GM21360 (cell line): ENCODE data around the gene GUCA1A.
"Not testable (repeated sequence)": the region's sequence is repeated elsewhere in the genome, so short reads cannot be mapped to it uniquely, and the experiment has no call there.

Source experiments
- ATAC-seq: cut with Tn5 transposase; IDR thresholded peaks from one replicate; pipeline ENCODE4 v1.9.1; 2021; ENCODE audit warnings: mild to moderate bottlenecking, moderate library complexity; ENCODE audit not compliant: unreplicated experiment

The GUCA1A gene

DNA sequence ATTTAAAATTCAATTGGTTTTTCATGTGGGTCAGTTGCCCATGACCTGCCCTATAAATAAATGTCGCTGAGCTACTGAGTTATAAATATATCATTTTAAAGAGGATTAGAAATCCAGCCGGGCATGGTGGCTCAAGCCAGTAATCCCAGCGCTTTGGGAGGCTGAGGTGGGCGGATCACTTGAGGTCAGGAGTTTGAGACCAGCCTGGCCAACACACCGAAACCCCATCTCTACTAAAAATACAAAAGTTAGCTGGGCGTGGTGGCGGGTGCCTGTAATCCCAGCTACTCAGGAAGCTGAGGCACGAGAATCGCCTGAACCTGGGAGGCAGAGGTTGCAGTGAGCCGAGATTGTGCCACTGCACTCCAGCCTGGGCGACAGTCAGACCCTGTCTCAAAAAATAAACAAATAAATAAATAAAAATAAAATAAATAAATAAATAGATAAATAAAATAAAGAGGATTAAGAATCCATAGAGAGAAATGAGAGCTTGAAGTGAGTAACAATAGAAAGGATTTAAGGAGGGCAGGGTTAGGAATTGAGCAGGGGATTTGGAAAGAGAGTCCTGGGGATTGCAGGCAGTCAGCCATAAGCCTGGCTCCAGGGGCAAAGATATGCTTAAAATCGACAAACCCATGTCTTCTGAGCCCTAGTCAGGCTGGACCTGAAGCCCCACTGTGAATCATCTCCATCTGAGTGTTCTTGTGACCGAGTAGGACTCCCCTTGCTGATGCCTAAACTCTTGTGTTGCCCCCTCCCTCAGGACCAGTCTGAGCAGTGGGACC lies 29.2 kb downstream of the GUCA1A start:
- not testable (repeated sequence) for ATAC-seq

DNA sequence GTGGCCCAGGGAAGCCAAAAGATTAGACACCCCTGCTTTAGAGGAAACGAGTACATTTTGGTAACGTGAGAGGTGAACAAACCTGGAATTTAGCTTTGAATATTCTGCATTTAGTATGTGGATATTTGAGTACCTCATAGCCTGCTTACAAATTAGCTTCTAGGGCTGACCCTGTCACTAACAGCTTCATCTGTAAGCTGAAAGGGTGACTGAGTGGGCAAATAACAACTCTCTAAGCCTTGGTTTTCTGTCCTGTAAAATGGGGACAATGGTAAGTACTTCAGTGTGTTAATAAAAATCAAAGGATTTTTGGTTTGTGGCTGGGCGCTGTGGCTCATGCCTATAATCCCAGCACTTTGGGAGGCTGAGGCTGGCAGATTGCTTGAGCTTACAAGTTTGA lies 30.0 kb downstream of the GUCA1A start:
- no peak for ATAC-seq

DNA sequence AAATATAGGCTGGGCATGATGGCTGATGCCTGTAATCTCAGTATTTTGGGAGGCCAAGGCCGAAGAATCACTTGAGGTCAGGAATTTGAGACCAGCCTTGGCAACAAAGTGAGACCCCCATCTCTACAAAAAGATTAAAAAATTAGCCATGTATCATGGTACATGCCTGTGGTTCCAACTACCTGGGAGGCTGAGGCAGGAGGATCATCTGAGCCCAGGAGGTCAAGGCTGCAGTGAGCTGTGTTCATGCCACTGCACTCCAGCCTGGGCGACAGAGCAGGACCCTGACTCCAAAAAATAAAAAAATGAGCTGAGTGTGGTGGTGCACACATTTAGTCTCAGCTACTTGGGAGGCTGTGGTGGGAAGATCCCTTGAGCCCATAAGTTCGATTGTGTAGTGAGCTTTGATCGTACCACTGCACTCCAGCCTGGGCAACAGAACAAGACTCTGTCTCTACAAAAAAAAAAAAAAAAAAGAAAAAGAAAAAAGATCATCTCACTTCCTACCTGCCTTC lies 31.7 kb downstream of the GUCA1A start:
- no peak for ATAC-seq

DNA sequence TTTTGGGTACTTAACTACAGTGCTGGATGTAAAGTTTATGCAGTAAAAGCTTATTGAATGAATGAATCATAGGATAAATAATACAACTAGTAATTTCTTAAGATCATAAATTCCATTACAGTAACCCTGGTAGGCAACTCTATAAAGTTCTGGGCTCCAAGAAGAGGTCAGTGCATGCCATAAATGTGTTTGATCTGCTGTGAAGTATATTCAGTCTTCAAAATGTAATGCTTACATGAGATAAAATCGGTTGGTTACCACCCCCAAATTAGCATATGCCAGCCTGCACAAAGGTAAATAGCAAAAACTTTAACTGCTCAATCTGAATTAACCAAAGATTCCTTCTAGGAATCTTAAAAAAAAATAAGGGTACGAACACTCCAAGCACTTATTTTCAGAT lies 34.4 kb downstream of the GUCA1A start:
- not testable (repeated sequence) for ATAC-seq

DNA sequence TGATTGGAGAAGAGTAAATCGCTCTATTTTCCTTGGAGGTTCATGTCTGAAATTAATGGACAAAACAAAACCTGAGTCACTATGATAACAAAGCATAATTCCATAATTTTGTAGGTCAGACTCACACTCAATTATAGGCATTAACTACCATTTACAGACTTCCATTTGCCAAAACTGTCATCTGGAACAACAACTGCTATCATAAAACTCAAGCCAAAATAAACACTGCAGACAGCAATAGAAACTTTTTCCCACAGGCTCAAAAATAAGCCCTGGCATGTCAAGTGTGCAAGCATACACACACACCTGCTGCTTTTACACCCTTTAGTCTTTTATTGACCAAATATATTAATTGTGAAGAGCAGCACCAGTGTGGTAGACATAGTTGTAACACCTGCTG lies 37.4 kb downstream of the GUCA1A start:
- ATAC-seq, result no peak

DNA sequence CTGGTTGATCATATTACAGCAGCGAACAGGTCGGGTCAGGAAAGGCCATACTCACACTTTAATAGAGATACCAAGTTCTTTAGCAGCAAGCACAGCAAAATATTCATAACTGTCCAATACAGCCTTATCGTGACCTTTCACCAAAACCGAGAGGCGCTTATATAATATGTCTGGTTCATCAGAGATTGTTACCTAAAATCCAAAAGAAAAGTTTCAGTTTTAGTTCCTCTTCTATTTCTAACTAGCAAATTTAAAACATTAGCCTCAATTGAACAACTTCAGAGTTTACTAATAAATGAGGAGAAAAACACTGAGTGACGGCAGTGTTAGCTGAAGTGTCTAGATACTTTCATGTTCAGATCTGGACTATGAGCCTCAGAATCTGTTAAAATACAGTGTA lies 38.6 kb downstream of the GUCA1A start:
- no peak for ATAC-seq

DNA sequence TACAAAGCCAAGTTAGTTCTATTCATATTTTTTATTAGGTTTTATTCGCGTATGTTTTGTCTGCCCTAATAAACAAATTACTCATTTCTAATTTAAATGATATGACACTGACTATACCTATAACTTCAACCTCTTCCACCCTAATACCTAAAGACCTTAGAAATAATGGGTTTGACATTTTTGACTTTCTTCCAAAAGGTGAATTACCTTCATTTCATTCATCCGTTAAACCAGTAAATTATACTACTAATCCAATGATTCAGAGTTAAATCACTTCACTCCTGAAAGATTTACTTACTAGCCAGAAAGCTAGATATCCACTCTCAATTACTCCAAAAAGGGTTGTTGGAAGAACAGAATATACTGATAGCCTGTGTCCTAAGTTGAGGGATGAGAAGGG lies 39.3 kb downstream of the GUCA1A start:
- no peak for ATAC-seq

DNA sequence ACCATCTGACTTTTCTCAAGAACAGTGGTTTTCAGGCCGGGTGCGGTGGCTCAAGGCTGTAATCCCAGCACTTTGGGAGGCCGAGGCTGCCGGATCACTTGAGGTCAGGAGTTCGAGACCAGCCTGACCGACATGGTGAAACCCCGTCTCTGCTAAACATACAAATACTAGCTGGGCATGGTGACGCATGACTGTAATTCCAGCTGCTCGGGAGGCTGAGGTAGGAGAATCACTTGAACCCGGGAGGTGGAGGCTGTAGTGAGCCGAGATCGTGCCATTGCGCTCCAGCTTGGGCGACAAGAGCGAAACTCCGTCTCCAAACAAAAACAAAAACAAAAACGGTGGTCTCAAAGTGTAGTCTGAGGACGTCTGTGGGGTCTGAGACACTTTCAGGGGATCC lies 43.3 kb downstream of the GUCA1A start:
- ATAC-seq, result not testable (repeated sequence)

DNA sequence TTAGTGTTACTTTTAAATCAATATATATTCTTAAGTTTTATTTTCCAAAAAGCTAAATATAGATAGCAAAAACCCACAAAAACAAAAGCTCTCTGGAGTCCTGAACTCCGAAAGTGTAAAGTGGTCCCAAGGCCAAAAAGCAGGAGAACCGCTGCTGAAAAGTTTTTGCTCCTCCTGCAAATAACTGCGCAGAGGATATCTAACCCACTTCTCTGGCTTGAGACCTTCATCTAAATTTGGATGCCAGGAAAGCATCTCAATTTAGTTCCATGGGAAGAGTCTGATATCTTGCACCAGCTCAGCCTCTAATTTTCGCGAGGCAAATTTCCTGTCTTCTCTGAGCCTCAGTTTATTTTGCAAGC lies 44.0 kb downstream of the GUCA1A start:
- ATAC-seq, result no peak

DNA sequence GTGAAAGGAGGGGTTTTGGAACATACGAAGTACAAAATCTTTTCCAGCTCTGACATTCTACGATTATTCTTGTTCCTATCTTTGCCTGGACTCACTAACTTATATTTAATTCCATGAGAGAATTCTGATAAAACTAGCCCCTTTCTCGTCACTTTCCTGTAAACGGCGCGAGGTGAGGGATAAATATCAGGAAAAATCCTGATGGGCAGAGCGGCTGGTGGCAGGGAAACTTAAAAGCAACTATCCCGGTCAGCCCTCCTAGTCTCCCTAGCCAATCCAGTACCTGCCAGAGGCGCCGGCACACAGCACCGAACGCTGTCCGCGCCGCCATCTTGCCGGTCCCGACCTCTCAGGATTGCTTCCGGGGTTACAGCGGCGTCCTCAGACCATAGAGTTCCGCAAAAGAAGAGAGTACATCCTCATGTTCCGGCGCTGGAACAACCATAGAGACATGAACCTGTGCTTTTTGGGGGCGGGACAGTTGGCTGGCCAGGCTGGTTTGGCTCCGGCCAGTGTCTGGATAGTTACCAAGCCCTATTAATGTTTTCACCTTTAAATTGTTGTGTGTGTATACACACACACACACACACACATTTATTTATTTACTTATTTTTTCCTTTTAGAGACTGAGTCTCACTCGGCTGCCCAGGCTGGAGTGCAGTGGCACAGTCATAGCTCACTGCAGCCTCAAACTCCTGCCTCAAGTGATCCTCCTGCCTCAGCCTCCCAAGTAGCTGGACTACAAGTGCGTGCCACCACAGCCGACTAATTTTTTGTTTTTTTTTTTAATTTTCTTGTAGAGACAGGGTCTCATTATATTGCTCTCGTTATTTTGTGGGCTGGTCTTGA lies 44.6 kb downstream of the GUCA1A start, which contains the start of gene MRPS10:
TSS of gene MRPS10 (minus strand) at position 343 of the 849 bp plus-strand sequence. CDS start at position 331, 12 bp downstream.
- peak; percentile 95 for ATAC-seq

DNA sequence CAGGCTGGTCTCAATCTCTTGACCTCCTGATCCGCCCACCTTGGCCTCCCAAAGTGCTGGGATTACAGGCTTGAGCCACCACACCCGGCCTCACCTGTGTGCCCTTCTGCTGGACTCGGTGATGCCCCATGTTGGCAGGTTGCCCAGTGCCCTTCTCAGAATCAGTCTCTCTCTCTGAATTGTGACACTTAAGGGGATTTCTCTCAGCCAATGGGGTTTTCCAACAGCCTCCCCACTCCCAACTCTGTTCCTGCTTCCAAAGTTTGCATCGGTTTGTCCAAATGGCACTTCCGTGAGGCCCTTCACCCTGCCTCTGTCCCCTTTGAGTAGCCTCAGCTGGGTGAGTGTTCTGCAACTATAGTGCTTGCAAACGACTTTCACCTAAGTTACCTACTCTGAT lies 47.6 kb downstream of the GUCA1A start:
- no peak for ATAC-seq

DNA sequence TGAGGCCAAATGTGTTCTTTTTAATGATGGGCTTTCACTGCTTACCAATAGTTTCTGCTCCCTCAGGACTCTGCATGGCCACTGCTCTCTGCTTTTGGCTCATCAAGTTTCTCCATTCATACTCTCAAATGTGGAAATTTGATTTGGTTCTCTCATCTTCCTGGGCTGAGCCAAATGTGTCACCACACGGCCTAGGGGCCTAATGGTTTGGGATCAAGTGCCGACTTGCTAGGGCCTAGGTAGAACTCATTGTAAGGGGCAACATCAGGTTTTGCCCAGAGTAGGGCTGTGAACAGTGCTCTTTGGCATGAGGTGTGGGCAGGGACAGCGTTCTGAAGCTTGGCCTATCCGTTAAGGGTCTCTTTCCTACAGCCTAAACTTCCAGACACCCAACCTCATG lies 48.4 kb downstream of the GUCA1A start:
- ATAC-seq, result no peak

DNA sequence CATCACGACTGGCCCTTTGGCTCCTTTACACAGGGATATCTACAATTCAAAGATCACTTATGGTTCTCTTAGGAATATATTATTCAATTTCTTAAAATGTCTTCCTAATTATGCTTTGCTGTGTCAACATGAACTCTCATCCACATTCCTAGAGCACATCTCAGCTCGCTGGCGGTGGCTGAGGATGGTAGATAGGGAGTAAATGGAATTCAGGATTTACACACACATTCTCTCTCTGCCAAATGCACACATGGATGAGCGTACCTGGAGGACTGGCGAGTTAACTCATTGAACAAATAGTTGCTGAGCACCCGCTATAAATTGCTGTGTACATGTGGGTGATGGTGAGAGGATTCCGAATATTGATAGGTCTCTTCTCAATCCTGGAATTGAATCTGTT lies 49.3 kb downstream of the GUCA1A start:
- no peak for ATAC-seq

DNA sequence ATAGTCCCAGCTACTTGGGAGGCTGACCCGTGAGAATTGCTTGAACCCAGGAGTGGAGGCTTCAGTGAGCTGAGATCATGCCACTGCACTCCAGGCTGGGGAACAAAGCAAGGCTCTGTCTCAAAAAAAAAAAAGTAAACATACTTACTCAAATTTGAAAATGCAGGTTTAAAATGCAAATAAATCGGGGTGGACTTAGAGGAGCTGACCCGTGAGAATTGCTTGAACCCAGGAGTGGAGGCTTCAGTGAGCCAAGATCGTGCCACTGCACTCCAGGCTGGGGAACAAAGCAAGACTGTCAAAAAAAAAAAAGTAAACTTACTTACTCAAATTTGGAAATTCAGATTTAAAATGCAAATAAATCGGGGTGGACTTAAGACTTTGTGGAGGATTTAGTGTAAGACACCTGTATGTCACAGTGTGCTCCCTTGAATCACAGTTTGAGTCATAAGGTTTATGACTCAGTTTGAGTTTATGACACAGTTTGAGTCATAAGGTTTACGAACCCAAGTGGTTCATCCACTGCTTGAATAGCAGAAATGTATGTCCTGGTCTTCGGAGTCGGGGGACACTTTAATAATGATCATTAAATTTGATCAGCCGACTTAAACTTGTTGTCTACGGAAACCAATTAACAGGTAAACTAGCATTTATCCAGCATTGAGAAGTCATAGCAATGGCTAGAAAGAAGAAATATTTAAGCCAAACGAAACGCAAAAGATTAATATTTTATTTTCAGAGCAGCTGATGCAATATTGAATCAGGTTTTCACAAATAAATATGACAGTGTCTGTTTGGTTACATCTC lies 51.3 kb downstream of the GUCA1A start:
- ATAC-seq, result peak; percentile 79

DNA sequence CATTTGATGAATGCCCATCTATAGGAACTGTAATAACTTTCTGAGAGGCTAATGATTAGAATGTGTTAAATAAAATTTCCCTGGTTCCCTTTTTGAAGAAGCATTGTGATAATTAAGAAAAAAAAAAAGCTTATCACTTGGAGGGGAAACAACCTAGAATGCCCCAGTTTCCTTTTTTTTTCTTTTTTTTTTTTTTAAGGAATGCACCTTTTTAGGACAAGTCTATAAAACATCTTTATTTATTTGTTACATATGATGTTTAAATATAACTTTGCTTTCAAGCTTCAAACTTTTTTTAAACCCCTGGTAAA lies 51.8 kb downstream of the GUCA1A start:
- no peak for ATAC-seq

DNA sequence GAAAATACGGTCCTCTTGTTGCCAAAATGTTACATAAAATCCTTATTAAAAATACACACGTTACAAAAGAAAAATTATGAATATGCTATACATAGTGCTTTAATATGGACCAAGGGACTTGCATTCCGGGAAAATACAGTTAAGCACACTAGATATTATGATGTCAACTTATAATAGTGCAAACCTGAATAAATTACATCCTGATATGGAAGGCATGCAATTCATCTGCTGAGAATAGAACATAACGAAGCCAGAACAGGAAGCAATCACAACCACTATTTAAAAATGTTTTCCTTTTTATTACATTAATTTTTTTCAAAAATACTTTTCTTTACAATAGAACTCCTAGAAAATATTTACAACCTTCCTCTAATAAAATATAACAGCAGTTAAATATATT lies 52.3 kb downstream of the GUCA1A start:
- no peak for ATAC-seq

DNA sequence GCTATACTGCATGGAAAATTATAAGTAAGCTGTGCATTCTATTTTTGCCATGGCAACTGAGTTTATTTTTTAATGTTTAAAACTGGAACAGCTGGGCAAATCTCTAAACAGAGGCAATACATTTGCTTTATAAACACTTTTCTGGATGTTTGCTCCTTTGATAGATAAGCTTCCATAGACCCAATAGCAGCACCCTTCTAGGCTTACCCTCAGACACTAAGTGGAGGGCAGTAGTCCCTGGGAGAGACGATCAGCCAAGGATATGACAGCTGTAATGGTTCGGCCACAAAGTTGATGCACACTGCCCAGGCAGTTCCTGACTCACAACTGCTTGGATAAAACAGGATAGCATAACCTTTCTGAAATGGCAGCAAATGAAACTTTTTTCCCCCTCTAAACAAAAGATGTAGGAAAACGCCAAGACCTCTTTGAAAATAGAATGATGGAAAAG lies 53.0 kb downstream of the GUCA1A start:
- ATAC-seq, result no peak

DNA sequence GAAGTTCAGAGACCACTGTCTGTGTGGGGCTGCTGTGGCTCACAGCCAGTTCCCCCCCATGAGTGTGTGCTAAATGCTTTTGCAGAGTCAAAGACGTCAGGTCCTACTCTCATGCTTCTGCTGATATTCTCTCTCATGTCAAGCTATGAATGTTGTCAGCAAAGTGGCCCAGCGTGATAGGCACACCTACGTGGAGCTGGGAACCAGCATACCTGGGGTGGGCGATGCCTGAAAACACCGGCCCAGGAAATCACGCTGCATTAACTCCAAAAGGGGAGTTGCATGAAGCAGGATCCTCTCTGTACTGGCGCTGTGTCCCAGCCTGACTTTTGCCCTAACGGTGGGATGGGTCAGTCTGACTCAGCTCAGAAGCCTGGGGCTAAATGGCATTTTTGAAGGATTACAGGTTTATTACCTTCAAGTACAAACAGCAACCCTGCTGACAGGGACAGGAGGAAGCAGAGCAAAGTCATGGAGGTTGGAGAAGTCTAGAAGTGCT lies 53.5 kb downstream of the GUCA1A start:
- ATAC-seq, result no peak

DNA sequence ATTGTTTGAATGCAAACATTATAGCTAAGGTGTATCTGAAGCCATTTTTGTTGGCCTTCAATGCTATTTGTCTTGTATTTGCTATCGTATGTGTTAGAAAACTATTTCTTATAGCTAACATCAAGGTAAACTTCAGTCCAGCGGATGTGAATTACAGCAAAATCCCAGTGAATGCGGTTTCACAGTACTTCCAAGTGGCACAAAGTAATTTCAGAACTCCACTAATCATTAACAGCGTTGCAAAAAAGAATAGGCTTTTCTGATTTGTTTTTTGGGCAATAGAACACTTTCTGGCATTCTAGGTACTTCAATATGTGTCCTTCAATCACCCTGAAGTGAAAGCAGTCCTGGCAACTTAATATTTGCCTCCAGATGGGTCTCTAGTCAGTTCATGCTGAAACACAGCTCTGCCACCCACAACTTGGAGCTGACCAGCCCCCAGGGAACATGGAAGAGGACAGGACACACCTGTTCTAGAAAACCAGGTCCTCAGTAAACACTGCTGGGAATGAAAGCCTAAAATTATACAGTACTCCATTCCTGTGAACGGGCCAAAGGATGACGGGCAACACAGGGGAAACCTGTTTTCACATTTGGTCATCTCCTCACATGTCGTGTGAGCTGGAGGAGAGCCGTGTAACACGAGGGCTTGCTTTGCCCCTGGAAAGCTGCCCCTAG lies 54.1 kb downstream of the GUCA1A start:
- no peak for ATAC-seq

DNA sequence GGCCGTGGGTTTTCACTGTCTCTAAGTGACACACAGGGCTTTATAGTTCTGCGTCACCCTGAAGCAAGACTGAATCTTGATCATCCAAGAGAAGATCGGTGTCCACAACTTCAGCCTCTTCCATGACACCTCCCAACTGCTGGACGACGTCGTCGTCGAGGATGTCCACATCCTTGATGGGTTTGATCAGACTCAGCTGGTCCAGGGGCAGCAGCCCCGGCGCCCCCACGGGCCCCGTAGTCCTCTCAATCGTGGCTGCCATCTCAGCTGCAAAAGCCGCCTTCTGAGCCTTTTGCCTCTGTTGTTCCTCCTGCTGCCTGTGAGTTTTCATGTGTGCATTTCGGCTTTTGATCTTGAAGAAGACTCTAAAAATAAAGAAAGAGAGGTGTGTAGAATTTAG lies 55.1 kb downstream of the GUCA1A start:
- ATAC-seq, result no peak
